Mononuclear cell (primary cell): ENCODE results near the gene OR2A1. TPM values are rescaled to one million over a fixed set of nuclear protein-coding genes. Genes with fewer than 3 reads are reported as not detected.
"Not testable (repeated sequence)": the region's sequence is repeated elsewhere in the genome, so short reads cannot be mapped to it uniquely, and the experiment has no call there.

Experiments used
- H3K27me3 ChIP-seq: 2 replicates; pipeline ENCODE4 v1.6.0; 2011; ENCODE audit warnings: low read length, control low read depth; ENCODE audit not compliant: insufficient read depth
- H3K4me1 ChIP-seq: 2 replicates; pipeline ENCODE4 v1.5.1; 2011; ENCODE audit warnings: mild to moderate bottlenecking, low read length, control low read depth; ENCODE audit not compliant: insufficient read depth
- H3K4me3 ChIP-seq: 2 replicates; pipeline ENCODE4 v1.5.1; 2011; ENCODE audit warnings: mild to moderate bottlenecking, low read length, moderate library complexity
- H3K9me3 ChIP-seq: 2 replicates; pipeline ENCODE4 v1.5.1; 2011; ENCODE audit warnings: low read depth, mild to moderate bottlenecking, control low read depth, low read length
- total RNA-seq: library from RNA; depleted of rRNA; stranded (reverse); fragments of >200 nt; gene quantifications from one replicate; pipeline ENCODE4 v1.2.3, GENCODE V29; 2012

OR2A1 gene
- total RNA-seq, 1 donor = not detected

DNA sequence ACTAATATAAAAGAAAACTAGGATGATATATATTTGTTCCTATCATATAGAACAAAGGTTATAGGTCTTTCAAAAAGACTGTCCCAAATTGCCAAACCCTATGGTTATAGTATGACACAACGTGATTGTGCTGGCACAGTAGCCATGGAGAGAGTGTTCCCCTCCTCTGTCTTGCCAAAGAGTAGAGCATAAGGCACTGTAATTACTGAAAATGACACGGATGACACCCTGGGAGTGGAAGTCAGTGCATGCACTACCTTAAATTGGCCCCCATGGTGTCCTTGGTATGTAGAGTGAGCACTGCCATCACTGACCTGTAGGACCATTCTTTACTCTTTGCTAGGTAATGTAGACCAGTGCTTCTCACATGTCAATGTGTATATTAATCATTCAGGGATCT, 7.1 kb upstream of the OR2A1 start:
- not testable (repeated sequence) for H3K4me1 ChIP-seq, H3K27me3 ChIP-seq, H3K4me3 ChIP-seq, H3K9me3 ChIP-seq

DNA sequence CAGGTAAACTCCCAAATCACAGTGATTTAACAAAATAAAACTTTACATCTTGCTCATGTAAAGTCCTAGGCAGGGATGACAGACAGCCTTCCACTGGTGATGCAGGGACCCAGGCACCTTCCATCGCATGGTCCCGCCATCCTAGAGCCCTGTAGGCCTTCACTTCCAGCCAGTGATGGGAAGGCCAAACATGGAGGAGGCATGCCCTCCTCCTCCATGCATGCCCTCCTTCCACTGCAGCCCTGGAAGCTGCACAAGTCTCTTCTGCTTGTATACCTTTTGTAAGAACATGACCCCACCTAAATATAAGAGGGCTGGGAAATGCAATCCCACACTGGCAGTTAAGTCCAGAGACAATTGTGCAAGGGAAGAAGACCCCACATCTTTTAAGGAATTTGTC, 2.5 kb upstream of the OR2A1 start:
- not testable (repeated sequence) for H3K4me3 ChIP-seq, H3K9me3 ChIP-seq, H3K27me3 ChIP-seq, H3K4me1 ChIP-seq

DNA sequence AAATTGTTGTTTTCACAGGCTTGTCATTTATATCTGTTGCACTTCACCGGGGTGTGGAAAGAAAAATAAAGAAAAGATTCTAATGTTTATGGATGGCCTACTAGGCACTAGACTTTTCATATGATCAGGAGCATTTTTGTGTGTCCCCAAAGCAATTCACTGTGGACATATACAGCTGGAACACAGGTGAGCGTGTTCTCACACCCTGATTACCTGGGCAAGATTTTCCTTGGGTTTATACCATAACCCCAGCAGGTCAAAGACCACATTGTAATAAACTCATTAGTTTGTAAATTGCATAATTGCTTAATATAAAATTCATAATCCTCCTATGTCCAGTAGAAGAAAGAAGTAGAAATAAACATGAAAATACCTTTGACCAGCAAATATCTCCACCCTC, 1.0 kb upstream of the OR2A1 start:
- H3K9me3 ChIP-seq, H3K4me1 ChIP-seq, H3K4me3 ChIP-seq, H3K27me3 ChIP-seq: not testable (repeated sequence)

DNA sequence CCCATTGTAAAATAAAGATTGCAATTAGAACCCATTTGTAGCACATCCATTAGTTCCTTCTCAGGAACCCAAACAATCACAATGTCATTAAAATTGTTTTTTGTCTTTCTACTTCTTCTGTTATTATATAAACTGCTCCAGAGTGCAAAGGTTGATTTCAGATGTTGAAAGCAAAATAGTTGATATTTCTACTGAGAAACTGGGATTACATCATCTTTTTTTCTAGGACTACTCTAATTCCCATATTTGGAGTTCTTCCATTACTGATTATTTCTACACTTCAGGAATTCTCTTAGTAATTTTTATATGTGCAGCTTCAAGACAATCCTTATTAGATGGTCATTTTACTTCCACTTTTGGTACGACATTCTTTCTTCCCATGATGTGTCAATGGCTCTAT, 5.3 kb downstream of the OR2A1 start:
- H3K4me1 ChIP-seq, H3K9me3 ChIP-seq, H3K27me3 ChIP-seq, H3K4me3 ChIP-seq: not testable (repeated sequence)

DNA sequence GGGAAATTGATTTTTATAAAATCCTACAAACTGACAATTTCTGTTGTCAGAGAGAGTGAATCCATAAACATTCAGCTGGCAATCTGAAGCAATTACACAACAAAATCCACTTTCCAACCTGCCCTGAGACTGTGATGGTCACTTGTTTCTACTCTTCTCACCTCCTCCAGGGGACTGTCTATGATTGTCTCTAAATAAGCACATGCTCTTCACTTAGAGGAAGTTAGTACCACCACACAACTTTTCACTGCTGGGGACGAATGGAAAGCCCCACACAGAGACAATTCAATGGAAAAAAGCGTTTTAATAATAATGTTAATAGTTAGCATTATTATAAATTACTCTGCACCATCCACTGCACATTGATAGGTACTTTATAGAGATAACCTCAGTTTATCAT, 7.3 kb downstream of the OR2A1 start:
- not testable (repeated sequence) for H3K27me3 ChIP-seq, H3K4me3 ChIP-seq, H3K9me3 ChIP-seq, H3K4me1 ChIP-seq

DNA sequence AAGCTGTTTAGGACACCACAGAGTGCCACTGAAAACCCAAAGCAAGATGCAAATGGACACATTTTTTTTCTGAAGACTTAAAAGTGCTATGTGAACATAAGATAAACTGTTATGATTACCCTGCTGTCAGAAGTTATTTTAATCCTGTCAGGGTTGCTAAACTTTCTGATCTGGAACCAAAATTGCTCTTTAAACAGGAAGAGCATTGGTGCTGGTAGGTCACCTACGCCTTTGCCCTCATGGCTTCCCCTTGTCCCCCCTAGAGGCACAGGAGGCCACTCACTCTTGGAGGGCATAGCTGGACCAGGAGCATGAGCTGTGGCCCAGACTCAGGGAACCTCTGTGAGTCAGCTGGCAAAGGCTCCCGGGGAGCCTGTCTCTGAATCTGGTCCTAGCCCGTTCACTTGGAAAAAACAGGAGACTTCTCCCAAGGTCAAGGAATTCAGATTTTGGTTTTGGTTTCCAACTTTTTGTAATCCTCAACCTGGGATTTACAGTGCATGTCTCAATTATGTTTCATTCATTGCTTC, 9.5 kb downstream of the OR2A1 start:
- H3K27me3 ChIP-seq, H3K9me3 ChIP-seq: not testable (repeated sequence)

DNA sequence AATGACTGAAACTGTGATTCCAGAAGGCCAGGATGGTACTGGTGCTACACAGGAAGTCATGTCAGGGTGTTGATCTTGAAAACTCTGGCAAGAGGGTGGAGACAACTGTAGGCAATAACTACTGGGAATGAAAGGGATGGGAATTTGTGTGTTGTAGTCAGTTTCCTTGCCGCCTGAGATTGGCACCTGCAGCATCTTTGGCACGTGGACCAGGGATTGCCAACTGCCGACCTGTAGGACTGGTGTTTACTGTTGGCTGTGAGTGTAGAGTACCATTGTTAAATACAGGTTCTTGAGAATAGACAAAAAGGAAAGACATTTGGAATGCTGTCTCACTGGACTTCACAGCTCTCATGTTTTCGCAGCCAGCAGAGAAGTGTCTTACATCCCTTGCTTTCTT, 11.1 kb downstream of the OR2A1 start:
- not testable (repeated sequence) for H3K27me3 ChIP-seq, H3K9me3 ChIP-seq, H3K4me3 ChIP-seq

More for the DNA sequence above, 9.5 kb downstream of the OR2A1 start:
- not testable (repeated sequence) for H3K4me1 ChIP-seq, H3K4me3 ChIP-seq

DNA sequence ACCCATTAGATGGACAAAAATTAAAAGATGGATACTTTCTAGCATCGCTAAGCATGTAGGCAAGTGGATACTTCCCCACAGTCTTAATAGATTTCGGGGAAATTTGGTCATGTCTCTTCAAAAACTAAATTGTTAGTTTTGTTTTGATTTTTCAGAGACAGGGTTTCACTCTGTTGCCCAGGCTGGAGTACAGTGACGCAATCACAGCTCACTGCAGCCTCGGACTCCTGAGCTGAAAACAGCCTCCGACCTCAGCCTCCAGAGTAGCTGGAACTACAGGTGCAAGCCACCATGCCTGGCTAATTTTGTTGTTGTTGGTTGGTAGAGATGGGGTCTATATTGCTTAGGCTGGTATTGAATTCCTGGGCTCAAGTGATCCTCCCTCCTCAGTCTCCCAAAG, 13.6 kb downstream of the OR2A1 start:
- not testable (repeated sequence) for H3K4me3 ChIP-seq, H3K9me3 ChIP-seq, H3K4me1 ChIP-seq, H3K27me3 ChIP-seq

More for the DNA sequence above, 11.1 kb downstream of the OR2A1 start:
- not testable (repeated sequence) for H3K4me1 ChIP-seq

DNA sequence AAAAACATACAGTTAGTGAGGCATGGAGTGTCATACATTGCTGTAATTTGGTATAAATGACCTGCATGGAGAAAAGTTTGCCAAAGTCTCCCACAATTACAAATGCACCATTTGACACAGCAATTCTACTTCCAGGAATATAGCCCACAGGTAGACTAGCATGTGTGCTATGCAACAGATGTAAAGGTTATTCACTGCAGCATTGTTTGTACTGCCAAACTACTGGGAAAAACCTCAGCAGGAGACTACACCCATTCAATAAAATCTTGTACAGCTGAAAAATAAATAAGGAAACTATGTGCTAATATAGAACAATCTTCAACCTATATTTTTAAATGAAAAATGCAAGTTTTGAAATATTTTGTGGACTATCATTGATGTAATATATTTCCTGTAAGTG, 17.8 kb downstream of the OR2A1 start:
- not testable (repeated sequence) for H3K9me3 ChIP-seq, H3K4me3 ChIP-seq, H3K27me3 ChIP-seq, H3K4me1 ChIP-seq

DNA sequence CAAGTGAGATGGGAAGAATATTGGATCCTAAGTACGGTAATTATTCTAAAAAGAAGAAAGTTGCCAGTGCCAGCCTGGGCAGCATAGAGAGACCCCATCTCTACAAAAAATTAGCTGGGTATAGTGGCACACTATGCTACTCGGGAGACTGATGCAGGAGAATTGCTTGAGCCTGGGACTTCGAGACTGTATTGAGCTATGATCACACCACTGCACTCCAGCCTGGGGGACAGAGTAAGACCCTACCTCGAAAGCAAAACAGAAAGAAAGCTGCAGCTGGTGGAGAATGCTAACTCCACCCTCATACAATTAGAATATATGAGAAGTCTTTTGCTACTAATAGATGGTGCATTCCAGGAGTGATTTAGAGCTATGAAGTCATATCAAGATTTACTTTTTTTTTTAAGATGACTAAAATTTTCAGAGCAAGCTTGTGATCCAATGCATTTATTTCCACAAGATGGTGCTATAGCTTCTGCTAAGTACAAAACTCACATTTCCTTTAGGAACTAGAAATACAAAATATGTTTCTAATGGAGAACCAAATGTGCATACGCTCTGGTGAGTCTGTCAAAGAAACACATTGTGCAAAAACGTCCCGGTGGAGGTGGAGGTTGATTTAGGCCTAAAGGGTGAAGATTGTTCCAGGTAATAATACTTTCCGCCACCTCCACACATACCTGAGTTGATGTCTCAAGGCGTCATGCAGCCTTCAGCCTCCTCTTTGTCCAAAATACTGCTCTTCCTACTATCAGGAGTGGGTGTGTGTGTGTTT, 19.2 kb downstream of the OR2A1 start:
- not testable (repeated sequence) for H3K4me3 ChIP-seq, H3K27me3 ChIP-seq, H3K4me1 ChIP-seq, H3K9me3 ChIP-seq

DNA sequence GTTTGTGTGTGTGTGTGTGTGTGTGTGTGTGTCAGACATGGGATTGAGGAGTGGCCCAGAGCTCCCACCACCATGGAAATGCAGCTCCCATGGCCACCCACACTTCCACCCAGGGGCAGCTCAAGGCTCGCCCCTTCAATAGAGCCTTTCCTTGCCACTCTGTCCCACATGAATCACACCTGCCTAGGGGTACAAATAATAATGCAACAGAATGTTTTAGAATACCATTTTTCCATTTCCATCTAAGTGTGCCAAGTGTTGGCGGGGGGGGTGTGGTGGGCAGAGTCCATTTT, 19.7 kb downstream of the OR2A1 start:
- not testable (repeated sequence) for H3K9me3 ChIP-seq, H3K27me3 ChIP-seq, H3K4me3 ChIP-seq, H3K4me1 ChIP-seq

DNA sequence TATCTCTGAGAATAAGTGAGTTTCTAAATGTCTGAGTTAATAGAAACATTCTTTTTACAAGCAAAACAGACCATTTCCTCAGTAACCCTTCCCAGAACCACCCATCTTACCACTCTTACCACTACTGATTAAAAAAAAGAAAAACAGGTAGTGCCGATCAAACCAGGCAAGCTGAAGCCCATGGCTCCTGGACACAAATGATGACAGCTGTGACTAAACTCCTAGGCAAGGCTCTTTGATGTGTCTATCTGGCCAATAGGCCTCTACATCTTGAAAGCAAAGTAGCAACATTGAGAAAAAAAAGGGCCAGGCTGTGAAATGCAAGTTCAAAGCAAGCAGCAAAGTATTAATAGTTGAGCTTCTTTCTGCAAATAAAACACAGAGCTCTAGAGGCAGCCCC, 36.4 kb downstream of the OR2A1 start:
- H3K9me3 ChIP-seq, H3K4me3 ChIP-seq, H3K27me3 ChIP-seq, H3K4me1 ChIP-seq: not testable (repeated sequence)

DNA sequence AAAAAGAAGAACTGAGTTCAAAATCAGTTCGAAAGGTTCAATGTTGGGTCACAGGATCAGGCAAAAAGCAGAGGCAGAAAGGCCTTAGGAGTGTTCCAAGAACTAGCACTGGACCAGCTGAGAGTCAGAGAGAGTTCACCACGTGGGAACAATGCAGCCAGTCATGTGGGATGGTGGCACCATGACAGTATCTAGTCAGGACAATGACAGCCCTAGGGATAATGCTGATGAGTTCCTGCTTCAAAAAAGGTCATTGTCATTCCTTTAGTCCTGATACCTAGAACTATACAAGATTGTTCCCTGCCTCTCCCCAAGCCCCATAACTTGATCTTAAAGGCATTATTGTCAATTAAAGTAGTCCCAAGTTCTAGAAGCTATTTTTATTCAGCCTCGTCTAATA, 39.4 kb downstream of the OR2A1 start:
- not testable (repeated sequence) for H3K4me1 ChIP-seq, H3K27me3 ChIP-seq, H3K4me3 ChIP-seq, H3K9me3 ChIP-seq

DNA sequence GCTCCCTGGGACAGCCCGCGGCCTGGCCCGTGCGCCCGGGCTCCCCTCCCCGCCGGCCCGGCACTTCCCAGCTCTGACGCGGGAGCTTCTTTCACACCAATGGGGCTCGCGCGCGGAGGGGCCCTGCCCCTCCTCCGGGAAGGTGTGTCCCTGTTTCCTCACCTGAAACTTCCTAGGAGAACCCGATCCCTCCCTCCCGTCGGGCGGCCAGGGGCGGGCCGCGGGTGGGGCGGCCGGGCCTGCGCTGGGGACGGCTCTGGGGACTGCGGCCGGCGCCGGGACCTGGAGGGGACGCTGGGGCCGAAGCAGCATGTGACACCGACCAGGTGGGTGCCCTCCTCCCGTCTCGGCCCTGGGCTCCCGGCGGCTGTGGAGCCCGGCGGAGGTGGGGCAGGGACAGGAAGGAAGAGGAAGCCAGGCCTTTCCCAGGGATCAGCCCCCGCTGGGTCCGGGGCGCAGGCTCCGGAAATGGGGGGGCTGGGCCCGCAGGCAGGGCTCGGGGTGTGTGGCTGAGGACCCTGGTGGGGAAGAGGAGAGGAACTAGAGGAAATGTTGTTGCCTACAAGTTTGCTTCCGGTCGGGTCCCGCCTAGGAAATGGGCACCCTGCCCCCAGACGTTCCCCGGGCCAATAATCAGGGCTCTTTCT, 43.1 kb downstream of the OR2A1 start, which contains the start of gene ARHGEF5:
Gene ARHGEF5 (plus strand): TSS at position 227 of the 647 bp plus-strand sequence. CDS start 7,268 bp downstream, outside the sequence.
- not testable (repeated sequence) for H3K4me1 ChIP-seq, H3K27me3 ChIP-seq, H3K4me3 ChIP-seq, H3K9me3 ChIP-seq

DNA sequence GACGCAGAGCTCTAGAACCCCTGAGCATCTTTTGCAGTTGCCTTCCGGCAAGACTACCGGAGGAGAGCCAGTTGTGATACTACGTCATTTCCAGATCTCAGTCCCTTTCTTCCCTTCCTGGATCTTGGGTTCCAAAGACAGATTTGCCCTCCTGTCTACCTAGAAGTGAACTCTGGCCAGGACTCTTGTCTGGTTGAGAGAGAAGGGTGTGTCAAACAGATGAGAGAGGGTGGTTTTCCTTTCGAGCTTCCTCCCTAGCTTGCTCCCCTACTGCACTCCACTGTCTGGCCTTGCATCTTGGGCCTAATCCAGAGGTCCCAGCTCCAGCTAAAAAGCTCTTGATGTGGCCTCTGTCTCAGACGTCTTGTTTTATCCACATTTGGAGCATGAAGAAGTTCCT, 44.0 kb downstream of the OR2A1 start:
- not testable (repeated sequence) for H3K4me1 ChIP-seq, H3K27me3 ChIP-seq, H3K9me3 ChIP-seq, H3K4me3 ChIP-seq

DNA sequence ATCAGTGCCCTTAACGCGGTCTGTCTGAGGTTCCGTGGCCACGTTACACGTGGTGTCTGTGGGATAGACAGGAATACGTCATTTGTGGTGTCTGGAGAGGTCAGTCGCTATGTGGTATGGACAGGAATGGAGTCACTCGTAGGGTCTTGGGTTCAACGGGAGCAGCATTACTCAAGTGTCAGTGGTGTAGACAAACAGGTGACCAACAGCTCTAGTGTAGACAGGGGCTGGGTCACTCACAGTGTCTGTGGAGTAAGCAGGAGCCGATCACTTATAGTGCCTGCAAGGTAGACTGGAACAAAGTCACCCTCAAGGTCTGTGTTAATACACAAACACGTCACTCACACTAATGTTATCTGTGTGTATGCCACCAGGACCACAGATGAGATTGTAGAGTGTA, 44.6 kb downstream of the OR2A1 start:
- not testable (repeated sequence) for H3K9me3 ChIP-seq, H3K4me3 ChIP-seq, H3K4me1 ChIP-seq, H3K27me3 ChIP-seq
